Parathyroid adenoma (tissue), 2 donors: ENCODE data around the gene FILIP1.

Experiments used
- H2AFZ ChIP-seq: fragments of 300-600 bp; sonication (generic); one replicate; pipeline ENCODE4 v1.7.0; 2017; ENCODE audit warnings: antibody characterized with exemption, mild to moderate bottlenecking
- H3K27ac ChIP-seq: fragments of 300-600 bp; sonication (generic); one replicate; pipeline ENCODE4 v1.7.0; 2017
- H3K27me3 ChIP-seq: fragments of 300-600 bp; sonication (generic); one replicate; pipeline ENCODE4 v1.7.0; 2017; ENCODE audit warnings: low read length; ENCODE audit not compliant: control insufficient read depth, insufficient read depth
- H3K36me3 ChIP-seq: fragments of 300-600 bp; sonication (generic); one replicate; pipeline ENCODE4 v1.7.0; 2017; ENCODE audit warnings: low read length; ENCODE audit not compliant: control insufficient read depth, insufficient read depth
- H3K4me1 ChIP-seq: fragments of 300-600 bp; sonication (generic); one replicate; pipeline ENCODE4 v1.7.0; 2017; ENCODE audit warnings: control low read depth
- H3K4me2 ChIP-seq: fragments of 300-600 bp; sonication (generic); one replicate; pipeline ENCODE4 v1.7.0; 2017; ENCODE audit warnings: low read length
- H3K4me3 ChIP-seq: fragments of 300-600 bp; sonication (generic); one replicate; pipeline ENCODE4 v1.7.0; 2017; ENCODE audit warnings: low read depth, low read length
- H3K79me2 ChIP-seq: fragments of 300-600 bp; sonication (generic); one replicate; pipeline ENCODE4 v1.7.0; 2017; ENCODE audit warnings: control low read depth
- H3K9ac ChIP-seq: fragments of 300-600 bp; sonication (generic); one replicate; pipeline ENCODE4 v1.7.0; 2017; ENCODE audit warnings: mild to moderate bottlenecking
- H3K9me3 ChIP-seq: fragments of 300-600 bp; sonication (generic); one replicate; pipeline ENCODE4 v1.7.0; 2017; ENCODE audit warnings: low read length; ENCODE audit not compliant: control insufficient read depth
- CTCF ChIP-seq: fragments of 300-600 bp; sonication (generic); IDR thresholded peaks from one replicate; pipeline ENCODE4 v1.7.0; 2017; ENCODE audit warnings: antibody characterized with exemption, mild to moderate bottlenecking
- donor health status: primary hyperparathyroidism.

The FILIP1 gene

GRCh38 chr6:75266716-75267291 lies 226.8 kb downstream of the FILIP1 start:
- Histone ChIP-seq H3K9me3 (no peaks in the 10 kb centered on the region), H3K9ac (no peak overlapping the region), H3K36me3 (no peaks in the 10 kb centered on the region), H3K27me3 (no peaks in the 10 kb centered on the region), H3K4me1 (peaks cover 7% of the 10 kb centered on the region), H3K4me3 (no peak overlapping the region), H3K4me2 (no peak overlapping the region), H2AFZ (no peak overlapping the region), H3K27ac (no peak overlapping the region), H3K79me2 (peaks cover 13% of the 10 kb centered on the region)
- peak; percentile 90 for TF ChIP-seq CTCF

GRCh38 chr6:75263401-75263750 lies 230.2 kb downstream of the FILIP1 start:
- Histone ChIP-seq H3K9ac (no peak overlapping the region), H3K4me1 (peaks cover 7% of the 10 kb centered on the region), H3K36me3 (no peaks in the 10 kb centered on the region), H3K4me2 (peak overlapping the region; percentile 21), H2AFZ (no peak overlapping the region), H3K9me3 (no peaks in the 10 kb centered on the region), H3K79me2 (peaks cover 8% of the 10 kb centered on the region), H3K27ac (no peak overlapping the region), H3K4me3 (no peak overlapping the region), H3K27me3 (no peaks in the 10 kb centered on the region)
- no peak for TF ChIP-seq CTCF

DNA sequence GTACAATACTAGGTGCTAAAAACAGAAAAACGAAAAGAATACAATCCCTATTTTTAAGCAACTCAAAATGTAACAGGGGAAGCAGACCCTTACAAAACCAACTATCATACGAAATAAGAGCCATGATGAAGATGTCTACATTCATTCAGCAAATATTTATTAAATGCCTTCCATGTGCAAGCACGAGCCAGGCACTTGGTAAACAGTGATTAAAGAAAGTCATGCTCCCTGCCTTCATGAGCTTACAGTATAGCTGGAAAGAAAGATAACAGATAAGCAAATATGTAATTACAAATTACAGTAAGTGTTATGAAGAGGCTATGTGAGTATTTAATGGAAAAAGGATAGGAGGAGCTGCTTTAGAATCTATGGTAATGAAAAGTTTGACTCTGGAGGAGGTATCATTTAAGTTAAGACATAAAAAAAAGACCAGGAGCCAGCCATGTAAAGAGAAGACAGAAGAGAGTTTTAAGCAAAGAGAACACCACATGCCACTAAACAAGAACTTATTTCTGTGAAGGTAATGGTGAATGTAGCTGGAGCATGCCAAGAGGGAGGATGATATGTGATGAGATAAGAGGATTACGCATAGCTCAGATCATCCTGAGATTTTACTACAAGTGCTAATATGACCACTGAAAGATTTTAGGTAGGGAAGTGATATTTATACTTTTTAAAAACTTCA lies 230.7 kb downstream of the FILIP1 start:
- Histone ChIP-seq H3K9ac (no peak overlapping the region), H2AFZ (no peak overlapping the region)

GRCh38 chr6:75261299-75261698 lies 232.3 kb downstream of the FILIP1 start:
- TF ChIP-seq CTCF = no peak
- no peak overlapping the region for H2AFZ ChIP-seq
- no peaks in the 10 kb centered on the region for H3K27me3 ChIP-seq
- H3K4me1 ChIP-seq = peaks cover 7% of the 10 kb centered on the region
- no peak overlapping the region for H3K4me3 ChIP-seq
- H3K9me3 ChIP-seq = no peaks in the 10 kb centered on the region
- H3K27ac ChIP-seq = no peak overlapping the region
- H3K79me2 ChIP-seq = peaks cover 8% of the 10 kb centered on the region
- H3K9ac ChIP-seq = no peak overlapping the region
- no peak overlapping the region for H3K4me2 ChIP-seq
- H3K36me3 ChIP-seq = no peaks in the 10 kb centered on the region

More for the DNA sequence above, 230.7 kb downstream of the FILIP1 start:
- Histone ChIP-seq H3K4me3 (no peak overlapping the region), H3K36me3 (no peaks in the 10 kb centered on the region), H3K27me3 (no peaks in the 10 kb centered on the region), H3K9me3 (no peaks in the 10 kb centered on the region), H3K79me2 (peaks cover 8% of the 10 kb centered on the region), H3K4me1 (peaks cover 7% of the 10 kb centered on the region), H3K4me2 (peak overlapping the region; percentile 21), H3K27ac (no peak overlapping the region)
- no peak for TF ChIP-seq CTCF
